Hematopoietic multipotent progenitor cell (in vitro differentiated cells): ENCODE measurements around the gene TLE1. TPM values are rescaled to one million over a fixed set of nuclear protein-coding genes. Genes with fewer than 3 reads are reported as not detected.
"Not testable (repeated sequence)": the region's sequence is repeated elsewhere in the genome, so short reads cannot be mapped to it uniquely, and the experiment has no call there.

ENCODE experiments used
- DNase-seq, 3 donors: peaks; one replicate each; pipeline ENCODE4 v3.0.0-alpha.2; 2011 to 2015; ENCODE audit warnings: low read depth in 2 of 3, low spot score in 2 of 3
- total RNA-seq: library from RNA; depleted of rRNA; stranded (reverse); fragments of >200 nt; gene quantifications from one replicate; pipeline ENCODE4 v1.2.3, GENCODE V29; 2012

The TLE1 gene
- total RNA-seq, 1 donor, result 2.7 TPM

GRCh38 chr9:81625969-81626368 is 63.4 kb downstream of the TLE1 start:
- DNase-seq, result no peak

DNA sequence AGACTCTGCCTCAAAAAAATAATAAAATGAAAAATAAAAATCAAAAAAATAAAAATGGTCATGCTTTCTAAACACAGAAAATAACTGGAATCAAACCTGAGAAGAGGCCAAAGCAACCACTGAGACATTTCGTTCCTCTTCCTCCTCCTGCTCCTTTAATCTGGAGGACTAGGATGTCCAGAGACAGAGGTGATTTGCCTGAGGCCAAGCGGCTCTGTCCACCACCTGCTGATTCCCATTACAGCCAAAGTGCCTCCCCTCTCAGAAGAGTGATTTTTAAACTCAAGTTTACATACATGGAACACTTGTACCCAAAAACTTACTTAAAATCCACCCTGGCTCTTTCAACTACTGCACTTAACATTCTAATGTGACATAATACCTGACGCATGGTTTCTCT is 65.6 kb downstream of the TLE1 start:
- DNase-seq, result no peak

DNA sequence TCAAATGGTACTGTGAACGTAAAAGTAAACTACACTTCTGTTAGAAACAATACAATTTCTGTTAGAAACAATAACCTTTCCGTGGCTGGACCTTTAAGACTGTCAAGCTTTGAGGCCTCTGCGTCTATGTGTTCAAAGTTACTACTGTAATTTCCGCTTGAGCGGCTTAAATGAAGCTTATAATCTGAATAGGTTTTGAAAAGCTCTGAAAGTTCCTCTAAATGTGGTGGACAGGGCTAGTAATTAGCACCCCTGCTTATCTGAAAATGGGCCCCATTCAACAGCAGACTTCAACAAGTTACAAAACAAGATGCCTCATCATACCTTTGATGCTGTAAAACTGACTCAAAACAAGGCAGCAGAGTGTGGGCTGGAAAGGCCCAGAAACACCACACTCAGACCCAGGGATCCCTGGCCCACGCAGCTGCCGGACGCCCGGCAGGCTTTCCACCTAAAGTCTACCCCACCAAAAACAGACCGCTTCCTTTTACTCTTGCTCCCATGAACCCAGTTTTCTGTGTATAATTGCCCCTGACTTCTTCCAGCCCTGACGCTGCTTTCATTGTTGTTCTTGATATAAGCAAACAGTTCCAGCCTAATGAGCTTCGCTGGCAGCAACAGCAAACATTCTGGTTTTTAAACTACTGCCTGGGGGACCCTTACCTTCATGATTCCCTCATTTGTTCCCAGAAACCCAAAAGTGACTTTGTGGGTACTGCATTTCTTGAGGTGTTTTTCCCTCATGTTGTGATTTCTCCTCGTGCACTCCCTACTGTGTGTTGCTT is 66.7 kb downstream of the TLE1 start:
- DNase-seq, result no peak

DNA sequence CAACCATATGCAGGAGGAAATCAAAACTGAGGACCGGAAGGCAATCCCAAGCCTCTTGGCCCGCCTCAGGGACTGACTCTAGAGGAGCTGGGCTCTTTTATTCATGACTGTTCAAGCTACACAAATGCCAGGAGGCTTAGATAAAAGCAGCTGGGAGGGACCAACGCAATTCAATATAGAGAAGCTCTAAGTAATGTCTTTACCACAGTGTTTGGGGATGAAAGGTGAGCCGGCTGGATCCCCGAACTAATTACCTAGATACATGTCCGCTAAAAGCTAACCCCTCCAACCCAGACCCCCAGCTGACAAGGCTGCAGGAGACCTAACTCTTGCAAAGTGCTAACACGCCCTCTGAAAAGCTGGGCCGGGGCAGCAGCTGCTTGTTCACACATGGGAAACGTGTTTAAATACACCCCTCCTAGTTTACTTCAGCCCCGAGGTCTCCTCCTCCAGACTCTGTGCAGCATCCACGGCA is 67.5 kb downstream of the TLE1 start:
- no peak for DNase-seq

DNA sequence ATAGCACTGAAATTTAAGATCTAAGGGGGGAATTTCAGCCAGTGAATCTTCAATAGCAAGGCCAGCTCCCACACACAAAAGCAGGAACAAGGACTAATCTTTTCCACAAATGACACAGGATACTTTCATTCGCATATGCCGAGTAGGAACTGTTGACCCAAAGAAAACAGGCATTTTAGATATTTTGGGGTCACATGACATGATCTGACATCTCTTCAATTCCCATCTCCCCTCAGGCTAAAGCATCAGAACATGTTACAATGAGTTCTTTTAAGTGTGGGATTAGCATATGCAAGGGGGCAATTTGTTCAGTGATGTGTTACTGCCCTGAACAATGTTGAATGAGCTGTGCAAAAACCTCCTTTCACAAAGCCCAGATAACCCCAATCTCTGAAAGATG is 68.2 kb downstream of the TLE1 start:
- DNase-seq, result no peak

DNA sequence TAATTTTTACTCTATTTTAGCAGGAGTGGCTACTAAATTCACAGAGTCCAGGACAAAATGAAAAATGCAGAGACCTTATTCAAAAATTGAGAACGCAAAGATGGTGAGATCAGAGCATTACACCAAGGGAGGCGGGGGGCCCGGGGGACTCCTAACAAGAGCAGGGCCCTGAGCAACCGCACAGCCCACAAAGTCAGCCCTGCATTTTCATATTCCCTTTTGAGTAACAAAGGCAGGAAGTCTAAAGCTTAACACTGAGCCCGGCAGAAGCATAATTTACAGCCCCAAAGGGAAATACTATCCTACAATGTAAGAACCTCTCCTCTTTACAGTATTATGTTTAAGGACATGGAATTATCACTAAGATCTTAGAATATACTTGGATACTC is 69.4 kb downstream of the TLE1 start:
- DNase-seq, result peak in 2 of 3 donors; percentile 29 to 60

- peak in 2 of 3 donors; percentile 24 to 69 for DNase-seq
Measured at GRCh38 chr9:81619353-81620001, 69.9 kb downstream of the TLE1 start.

GRCh38 chr9:81618923-81619322 is 70.4 kb downstream of the TLE1 start:
- no peak for DNase-seq

DNA sequence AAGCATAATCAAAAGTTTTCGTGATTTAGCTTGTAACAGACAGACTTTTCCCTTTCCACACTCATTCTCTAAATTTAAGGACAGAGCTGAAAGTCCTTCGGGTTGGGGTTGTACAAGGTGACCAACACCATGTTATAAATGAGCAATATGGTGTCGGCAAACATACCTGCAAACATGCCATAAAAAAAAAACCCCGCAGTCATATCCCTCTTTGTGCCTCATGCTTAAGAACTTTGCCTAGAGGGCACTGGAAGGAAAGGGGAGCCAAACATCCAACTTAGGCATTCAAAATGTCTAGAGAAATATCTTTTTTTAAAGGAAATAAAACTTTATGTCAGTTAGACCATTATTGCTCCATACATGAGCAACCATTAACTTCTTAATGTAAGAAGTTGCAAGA is 73.2 kb downstream of the TLE1 start:
- DNase-seq, result no peak

DNA sequence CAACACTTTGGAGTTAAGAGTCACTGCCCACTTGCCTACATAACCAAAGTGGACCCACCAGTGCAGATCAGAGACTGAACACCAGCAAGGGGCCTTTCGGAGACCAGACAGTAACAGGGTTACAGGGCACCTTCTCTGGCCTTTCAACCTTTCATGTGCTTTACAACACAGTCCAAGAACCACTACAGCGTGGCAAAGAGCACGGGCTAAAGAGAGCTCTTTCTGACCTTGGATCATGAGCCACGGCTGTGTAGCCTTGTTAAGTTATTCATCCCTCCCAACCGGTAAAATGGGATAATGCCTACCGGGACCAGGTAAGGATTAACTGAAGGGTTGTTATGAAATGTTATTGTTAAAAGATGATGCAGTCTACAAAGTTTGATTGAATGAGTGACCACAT is 75.0 kb downstream of the TLE1 start:
- no peak for DNase-seq

DNA sequence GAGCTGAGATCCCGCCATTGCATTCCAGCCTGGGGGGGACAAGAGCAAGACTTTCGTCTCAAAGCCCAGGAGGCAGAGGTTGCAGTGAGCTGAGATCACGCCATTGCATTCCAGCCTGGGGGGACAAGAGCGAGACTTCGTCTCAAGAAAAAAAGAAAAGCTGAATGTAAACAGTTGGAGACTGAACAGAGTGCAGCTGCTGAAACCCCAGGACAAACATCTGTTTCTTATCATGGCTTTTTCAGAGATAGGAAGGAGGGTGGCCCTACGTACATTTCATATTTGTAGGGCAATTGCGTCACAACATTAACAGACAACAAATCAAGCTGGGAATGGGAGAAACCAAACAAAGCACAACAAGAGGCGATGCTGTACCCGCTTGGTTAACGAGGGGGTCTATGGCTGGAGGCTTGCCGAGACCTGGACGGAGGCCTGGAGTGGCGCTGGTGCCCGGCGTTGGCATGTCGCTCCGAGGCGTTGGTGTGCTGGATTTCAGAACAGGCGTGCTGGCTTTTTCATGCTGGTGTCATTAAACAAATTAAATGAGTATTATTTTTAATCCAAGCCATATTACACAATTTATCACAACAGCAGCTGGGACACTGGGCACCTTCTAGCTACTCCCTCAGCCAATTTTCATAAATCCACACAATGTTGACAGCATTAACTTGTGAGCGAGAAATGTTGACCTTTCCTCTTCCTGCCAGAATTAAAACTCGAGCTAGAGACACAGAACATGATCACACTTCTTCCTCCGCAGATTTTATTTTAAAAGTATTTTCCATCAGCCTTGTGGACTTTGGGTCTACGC is 76.1 kb downstream of the TLE1 start:
- no peak for DNase-seq

- no peak for DNase-seq
Measured at GRCh38 chr9:81611664-81612063, 77.7 kb downstream of the TLE1 start.

GRCh38 chr9:81610740-81611107 is 78.6 kb downstream of the TLE1 start:
- no peak for DNase-seq

GRCh38 chr9:81609782-81610739 is 79.3 kb downstream of the TLE1 start:
- DNase-seq, result peak in 2 of 3 donors; percentile 30 to 70

GRCh38 chr9:81608289-81608657 is 81.1 kb downstream of the TLE1 start:
- DNase-seq, result no peak

DNA sequence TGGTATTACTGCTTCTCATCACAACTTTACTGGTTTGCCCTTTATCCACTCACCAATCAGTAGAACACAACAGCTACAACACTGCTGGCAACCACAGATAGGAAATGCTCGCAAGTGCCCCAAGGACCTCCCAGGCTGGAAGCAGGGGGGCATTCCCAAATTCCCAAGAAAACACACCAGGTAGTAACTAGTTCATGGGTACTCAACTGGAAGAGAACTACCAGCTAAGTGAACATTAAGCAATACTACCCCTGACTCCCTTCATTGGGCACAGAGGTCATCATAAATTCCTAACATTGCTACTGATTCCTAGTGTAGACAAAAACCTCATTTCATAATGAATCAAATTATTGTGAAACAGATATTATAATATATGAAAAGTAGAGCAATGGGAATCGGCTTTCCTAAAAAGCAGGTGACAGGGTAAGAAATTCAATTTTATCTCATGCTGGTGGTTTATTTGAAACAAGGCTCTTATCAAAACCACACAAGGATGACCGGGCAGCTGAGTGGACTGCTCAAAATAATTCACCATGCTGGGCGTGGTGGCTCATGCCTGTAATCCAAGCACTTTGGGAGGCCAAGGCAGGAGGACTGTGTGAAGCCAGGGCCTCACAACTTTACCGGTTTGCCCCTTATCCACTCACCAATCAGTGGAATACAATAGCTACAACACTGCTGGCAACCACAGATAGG is 81.6 kb downstream of the TLE1 start:
- no peak for DNase-seq

- not testable (repeated sequence) for DNase-seq
Measured at GRCh38 chr9:81606261-81606660, 83.1 kb downstream of the TLE1 start.

- no peak for DNase-seq
Measured at GRCh38 chr9:81605170-81605670, 84.1 kb downstream of the TLE1 start.

- DNase-seq, result no peak
Measured at GRCh38 chr9:81604306-81605169, 84.8 kb downstream of the TLE1 start.
